Measurements from ENCODE around the gene MPV17. TPM values are rescaled to one million over a fixed set of nuclear protein-coding genes. Genes with fewer than 3 reads are reported as not detected.
"Not testable (repeated sequence)": the region's sequence is repeated elsewhere in the genome, so short reads cannot be mapped to it uniquely, and the experiment has no call there.

The MPV17 gene
- total RNA-seq, 1 donor from 2014 or later = 38.8 TPM

DNA sequence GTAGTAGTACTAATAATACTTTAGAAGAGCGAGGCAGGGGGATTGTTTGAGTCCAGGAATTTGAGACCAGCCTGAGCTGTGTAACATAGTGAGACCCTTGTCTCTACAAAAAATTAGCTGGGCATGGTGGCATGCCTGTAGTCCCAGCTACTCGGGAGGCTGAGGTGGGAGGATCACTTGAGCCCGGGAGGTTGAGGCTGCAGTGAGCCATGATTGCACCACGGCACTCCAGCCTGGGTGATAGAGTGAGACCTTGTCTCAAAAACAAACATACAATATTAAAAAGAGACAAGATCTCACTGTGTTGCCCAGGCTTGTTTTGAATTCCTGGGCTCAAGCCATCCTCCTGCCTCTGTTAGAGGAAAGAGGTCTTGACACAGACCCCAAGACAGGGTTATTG is 22.3 kb downstream of the MPV17 start:
- not testable (repeated sequence) for DNase-seq (ENCODE audit: low read depth, low spot score)

DNA sequence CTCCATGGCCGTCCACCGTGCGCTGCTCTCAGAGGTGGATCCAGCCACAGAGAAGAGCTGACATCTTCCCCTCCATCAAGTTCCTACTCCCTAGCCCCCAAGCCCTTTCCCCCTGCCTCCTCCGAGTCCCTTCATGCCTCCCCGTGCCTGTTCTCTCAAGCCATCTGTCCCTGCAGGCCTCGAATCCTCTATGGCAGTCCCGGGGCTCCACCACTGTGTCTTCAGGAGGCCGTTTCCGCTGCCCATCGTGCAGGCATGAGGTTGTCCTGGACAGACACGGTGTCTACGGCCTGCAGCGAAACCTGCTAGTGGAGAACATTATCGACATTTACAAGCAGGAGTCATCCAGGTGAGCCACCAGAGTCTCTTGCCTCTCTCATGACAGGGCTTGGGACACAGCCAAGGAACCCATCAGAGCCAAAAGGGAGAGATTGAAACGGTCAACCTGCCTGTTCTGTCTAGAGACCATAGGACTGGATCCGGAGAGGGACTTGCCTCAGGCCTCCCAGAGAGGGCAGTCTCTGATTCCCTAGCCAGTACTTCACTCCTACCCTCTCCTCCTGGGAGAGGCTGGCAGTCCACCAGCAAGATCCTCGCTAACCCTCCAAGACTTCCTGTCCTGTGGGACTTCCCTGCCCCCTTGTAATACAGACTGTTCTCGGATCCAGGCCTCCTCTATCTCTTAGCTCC is 24.4 kb downstream of the MPV17 start:
- DNase-seq (ENCODE audit: low read depth, low spot score) = no peak

DNA sequence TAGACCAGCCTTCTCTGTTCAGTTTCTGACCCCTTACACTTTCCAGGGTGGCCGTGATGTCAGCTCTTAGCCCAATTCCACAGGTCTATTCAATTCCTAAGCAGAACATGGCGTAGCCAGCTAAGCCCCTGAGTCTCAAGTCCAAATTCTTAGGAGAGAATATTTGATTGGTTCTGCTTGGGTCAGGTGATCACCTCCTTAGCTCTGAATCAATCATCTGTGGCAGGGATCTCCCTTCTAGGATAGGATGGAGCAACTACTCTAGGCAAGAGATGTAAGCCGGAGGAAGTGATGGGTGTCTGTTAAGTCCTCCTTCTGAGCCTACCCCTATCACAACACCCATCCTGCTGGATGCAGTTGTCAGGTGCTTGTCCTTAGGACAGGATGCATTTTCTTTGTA is 25.7 kb downstream of the MPV17 start:
- DNase-seq (ENCODE audit: low read depth, low spot score) = no peak

DNA sequence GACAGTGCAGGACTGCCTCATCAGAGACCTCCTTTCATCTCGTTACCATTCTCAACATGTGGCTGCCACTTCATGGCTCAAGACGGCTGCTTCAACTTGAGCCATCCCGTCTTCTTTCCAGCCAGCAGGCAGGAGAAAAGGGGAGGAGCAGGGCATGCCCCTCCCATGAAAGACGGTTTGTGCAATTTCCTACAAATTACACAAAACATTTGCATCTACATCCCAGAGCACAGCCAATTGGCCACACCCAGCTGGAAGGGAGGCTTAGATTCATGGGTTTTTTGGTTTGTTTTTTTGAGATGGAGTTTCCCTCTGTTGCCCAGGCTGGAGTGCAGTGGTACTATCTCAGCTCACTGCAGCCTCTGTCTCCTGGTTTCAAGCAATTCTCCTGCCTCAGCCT is 26.4 kb downstream of the MPV17 start:
- DNase-seq (ENCODE audit: low read depth, low spot score) = no peak

DNA sequence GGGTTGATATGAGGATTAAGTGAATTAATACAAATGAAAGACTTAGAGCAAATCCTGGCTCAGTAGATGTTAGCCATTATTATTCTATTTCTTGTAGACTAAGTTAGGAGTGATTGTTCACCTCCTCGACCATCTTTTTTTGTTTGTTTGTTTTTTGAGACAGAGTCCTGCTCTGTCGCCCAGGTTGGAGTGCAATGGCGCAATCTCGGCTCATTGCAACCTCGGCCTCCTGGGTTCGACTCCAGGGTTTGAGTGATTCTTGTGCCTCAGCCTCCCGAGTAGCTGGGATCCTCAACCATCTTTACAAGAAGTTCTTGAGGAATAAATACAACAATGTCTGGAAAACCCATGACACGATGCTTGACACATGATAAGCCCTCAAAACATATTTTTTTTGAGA is 28.0 kb downstream of the MPV17 start:
- no peak for DNase-seq (ENCODE audit: low read depth, low spot score)

DNA sequence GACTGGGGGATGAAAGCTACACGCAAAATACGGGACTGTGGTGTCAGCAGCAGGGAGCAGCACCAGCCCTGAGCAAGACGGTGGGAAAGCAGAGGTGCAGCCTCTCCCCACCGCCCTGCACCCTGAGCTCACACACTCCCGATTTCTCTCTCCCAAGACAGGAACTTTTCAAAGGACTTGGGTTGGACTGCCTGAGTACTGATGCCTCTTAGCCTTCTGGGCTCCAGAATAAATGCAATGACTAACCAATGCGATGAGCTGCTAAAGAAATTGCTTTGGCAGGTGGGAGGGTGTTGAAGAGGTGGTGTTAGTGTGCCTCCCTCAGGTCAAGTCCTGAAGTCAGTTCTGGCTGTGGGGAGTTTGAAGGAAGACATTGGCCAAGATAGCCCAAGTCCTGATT is 31.0 kb downstream of the MPV17 start:
- DNase-seq (ENCODE audit: low read depth, low spot score) = no peak

DNA sequence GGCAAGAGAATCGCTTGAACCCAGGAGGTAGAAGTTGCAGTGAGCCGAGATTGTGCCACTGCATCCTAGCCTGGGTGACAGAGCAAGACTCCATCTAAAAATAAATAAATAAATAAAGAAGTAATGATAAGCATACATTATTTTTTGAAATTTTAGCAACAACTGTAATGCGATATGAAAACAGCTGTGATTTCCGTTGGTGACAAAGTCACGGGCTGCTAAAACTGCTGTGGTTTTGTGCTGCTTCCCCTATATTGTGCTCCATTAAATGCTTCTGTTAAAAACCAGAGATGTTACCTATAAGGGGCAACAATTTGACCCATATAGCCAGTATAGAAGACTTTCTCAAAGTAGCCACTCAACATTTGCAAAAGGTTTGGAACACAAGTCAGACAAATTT is 32.3 kb downstream of the MPV17 start:
- no peak for DNase-seq (ENCODE audit: low read depth, low spot score)

DNA sequence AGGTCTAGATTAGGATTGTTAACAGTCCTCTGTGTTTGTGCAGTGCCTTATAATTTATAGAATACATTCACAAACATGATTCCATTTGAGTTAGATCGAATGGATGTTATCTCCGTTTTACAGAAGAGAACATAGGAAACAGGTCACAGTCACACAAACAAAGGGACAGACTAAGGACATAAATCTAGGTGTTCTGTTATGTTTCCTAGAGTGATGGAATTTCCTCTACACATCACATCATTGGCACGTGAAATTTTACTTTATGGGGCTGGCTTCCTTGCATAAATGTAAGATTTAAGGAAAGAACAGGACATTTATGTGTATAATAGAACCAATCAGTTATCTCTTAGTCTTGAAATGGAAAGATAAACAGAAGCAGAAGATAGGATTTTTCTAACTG is 34.3 kb downstream of the MPV17 start:
- peak; percentile 32 for DNase-seq (ENCODE audit: low read depth, low spot score)

DNA sequence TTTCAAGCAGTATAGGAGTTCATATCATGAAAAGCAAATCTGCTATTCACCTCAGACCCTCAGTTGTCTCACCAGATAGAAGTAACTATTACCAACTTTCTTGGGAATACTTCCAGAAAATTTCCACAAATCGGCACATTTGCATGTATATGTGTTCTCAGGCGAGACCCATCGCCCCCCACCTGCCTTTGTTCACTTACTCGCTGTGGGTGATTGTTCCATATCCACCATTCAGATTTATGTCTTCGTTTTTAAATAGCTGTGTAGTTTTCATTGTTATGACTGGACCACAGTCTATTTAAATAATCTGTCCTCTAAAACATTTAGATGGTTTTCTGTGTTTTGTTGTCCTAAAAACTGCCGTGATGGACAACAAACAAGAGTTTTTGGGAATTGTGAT is 37.4 kb downstream of the MPV17 start:
- DNase-seq (ENCODE audit: low read depth, low spot score) = no peak

DNA sequence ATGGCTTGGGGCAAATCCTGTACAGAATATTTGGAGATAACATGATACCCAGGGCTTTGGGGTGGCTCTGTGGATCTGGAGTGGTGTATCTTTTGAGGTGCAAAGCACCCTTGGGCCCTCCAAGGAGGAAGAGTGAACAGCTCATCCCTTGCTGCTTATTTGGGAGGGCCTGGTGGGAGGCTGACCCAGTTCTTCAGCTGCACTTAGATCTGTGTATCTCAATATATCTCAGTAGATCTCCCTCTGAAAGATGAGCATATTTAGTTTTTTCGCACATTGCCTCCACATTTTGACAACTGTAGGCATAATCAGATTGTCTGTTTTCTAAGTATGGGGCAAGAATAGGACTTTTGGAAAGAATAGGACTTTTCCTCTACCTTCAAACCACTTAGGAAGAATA is 37.9 kb downstream of the MPV17 start:
- DNase-seq (ENCODE audit: low read depth, low spot score) = no peak

DNA sequence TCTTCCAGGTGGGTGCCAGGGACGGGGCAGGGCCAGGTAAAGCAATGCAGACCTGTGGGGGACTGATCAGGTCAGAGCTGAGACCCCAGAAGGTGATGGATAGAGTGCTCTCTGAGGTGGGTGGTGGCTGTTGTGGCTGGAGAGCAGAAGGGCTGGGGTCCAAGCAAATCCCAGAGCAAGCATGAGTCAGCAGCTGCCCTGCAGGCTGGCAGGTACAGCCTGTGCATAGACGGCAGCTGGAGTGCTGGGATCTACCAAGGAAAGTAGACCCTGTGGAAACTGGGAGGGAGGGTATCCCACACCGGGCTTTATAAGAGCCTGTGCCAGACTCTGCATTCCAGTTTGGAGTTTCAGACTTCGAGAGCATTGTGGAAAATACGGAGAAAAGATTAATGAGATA is 40.0 kb downstream of the MPV17 start:
- DNase-seq (ENCODE audit: low read depth, low spot score) = no peak

DNA sequence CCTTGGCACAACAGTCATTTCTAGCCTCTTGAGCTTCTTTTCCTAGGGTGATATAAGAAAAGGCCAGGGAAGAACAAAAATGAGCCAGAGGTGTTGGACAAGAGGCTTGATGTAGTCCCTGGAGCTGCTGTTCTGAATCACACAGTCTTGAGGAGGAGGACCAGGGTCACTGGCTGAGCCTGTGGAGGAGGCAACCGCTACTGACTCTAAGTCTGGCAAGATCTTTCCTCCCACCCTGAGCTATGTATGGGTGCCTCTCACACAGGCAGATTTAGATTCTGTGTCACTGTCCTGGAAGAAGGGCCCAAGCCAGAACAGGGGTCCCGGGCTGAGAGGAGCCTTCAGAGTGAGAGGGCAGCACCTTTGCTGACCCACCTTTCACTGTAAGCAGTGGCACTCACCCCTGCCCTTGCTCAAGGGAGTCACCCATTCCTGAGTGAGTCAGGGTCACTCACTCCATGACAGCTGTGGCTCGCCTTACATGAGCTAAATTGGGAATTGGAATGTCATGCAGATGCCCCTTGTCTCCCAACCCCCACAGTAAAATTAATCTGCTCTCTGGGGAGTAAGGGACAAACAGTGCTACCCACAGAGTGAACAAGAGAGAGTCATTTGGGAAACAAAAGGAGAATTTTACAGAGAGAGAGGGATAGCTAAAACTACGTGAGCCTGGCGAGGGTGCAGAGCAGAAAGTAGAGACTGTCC is 40.9 kb downstream of the MPV17 start, which contains the start of gene TRIM54:
Gene TRIM54 (plus strand): TSS at position 575 of the 705 bp plus-strand sequence. CDS start 303 bp downstream, outside the sequence.
- no peak for DNase-seq (ENCODE audit: low read depth, low spot score)

DNA sequence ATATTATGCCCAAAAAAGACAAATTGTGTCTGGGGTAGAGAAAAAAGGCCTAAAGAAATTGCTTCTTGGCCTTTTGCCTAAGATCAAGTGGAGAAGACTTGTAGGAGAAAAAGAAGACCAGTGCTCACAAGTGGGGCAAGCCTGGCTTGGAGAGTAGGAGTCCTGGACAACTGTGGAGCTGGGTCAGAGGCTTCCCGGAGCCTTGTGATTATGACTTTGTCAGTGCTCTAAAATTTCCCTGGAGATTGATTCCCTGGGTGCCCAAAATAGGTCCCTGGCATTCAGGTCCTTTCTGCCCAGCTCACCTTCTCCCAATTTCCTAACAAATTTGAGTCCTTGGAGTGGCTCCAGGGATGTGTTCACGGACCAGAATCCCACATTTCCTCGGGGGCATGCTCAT is 41.5 kb downstream of the MPV17 start:
- DNase-seq (ENCODE audit: low read depth, low spot score) = no peak

DNA sequence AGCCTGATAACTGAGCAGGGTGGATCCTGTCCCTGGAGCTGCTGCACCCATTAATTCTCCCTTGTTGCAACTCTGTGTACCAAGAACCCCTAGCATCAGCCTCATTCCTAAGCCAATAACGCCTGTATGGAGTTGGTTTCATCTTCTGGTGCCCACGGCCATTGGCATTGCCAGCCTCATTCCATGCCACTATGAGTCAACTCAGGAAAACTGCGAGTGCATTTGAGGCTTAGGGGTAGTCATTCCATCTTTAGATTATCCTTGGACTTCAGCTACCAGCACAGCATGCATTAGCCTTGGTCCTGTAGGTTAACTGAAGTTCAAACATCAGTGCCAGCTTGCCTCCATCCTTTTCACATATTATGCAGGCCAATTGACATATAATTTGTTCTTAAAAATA is 42.1 kb downstream of the MPV17 start:
- no peak for DNase-seq (ENCODE audit: low read depth, low spot score)

DNA sequence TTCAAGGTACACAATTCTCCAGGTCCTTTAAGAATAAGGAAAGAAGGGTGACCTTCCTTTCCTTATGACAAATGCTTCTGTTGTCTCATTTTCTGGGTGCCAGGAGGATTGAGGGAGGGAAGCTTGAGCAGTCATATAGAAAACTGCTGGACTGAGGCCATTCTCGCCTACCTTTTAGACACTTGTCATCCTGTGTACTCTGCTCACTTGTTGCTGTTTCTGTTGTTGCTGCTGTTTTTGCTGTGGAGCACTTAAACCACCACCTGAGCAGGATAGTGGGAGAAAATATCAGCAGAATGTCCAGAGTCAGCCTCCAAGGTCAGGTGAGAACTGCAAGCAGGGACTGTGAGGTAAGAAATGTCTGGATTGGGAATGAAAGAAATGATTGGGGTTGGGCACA is 44.9 kb downstream of the MPV17 start:
- DNase-seq (ENCODE audit: low read depth, low spot score) = no peak

DNA sequence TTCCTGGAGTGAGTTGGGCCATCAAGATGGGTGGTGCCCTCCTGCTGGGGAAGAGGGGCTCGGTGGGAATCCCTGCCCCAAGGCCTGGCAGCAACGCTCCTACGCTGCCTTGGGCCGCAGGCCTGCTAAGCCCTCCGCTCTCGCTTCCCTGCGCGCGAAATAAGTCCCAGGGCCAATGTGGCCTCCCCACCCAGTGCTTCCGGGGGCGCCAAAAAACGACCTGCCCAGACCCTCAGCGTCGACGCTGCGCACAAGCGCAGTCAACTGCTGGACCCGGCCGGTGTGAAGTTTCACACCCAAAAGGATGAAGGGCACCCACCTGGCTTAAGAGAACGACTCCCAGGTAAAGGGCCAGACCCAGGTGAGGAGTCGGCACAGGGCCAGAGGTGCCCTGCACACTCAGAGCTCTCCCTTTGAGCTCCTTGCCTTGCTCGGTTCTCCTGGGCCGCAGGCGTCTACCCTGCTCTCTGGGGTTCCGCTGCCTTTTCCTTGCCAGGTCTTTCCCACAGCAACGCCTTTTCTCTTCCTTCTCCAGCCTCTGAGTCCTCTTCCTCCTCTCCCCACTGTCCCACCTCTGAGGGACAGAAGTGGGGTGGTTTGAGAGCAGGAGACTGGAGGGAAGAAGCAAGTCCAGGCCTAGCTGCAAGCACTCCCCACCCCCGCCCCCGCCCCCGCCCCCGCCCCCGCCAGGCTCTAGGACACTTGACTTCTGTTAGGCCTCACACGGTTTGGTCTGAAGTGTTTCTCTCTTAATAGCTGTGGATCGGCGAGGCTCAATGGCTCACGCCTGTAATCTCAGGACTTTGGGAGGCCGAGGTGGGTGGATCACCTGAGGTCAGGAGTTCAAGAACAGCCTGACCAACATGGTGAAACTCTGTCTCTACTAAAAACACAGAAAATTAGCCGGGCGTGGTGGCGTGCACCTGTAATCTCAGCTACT is 47.4 kb downstream of the MPV17 start, which contains the start of gene DNAJC5G:
Gene DNAJC5G (plus strand): TSS at position 223 of the 940 bp plus-strand sequence. CDS start 1,296 bp downstream, outside the sequence.
- DNase-seq (ENCODE audit: low read depth, low spot score) = no peak

DNA sequence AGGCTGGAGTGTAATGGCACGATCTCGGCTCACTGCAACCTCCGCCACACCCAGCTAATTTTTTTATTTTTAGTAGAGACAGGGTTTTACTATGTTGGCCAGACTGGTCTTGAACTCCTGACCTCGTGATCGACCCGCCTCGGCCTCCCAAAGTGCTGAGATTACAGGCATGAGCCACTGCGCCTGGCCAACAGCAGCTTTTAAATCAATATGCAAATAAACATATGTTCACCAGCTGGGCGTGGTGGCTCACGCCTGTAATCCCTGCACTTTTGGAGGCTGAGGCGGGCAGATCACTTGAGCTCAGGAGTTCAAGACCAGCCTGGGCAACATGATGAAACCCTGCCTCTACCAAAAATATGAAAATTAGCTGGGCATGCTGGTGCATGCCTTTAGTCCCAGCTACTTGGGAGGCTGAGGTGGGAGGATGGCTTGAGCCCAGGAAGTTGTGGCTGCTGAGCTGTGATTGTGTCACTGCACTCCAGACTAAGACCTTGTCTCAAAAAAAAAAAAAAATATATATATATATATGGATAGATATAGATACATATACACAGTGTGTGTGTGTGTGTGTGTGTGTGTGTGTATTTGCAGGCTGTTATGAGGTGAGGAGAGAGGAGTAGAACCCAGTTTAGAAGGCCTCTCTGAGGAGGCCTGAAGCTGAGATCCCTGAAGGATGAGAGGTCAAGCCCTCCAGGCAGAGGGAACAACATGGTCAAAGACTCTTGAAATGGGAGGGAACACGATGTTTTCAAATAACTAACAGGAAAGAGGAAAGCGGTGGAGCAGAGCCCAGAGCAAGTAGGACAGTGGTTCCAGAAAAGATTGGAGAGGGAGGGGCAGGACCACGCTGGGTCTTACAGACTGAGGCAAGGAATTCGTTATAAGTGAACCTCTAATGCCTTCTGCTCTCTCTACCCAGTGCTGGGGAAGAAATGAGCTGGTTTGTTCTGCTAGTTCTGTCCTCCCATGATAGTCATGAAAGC is 50.1 kb downstream of the MPV17 start:
- not testable (repeated sequence) for DNase-seq (ENCODE audit: low read depth, low spot score)

DNA sequence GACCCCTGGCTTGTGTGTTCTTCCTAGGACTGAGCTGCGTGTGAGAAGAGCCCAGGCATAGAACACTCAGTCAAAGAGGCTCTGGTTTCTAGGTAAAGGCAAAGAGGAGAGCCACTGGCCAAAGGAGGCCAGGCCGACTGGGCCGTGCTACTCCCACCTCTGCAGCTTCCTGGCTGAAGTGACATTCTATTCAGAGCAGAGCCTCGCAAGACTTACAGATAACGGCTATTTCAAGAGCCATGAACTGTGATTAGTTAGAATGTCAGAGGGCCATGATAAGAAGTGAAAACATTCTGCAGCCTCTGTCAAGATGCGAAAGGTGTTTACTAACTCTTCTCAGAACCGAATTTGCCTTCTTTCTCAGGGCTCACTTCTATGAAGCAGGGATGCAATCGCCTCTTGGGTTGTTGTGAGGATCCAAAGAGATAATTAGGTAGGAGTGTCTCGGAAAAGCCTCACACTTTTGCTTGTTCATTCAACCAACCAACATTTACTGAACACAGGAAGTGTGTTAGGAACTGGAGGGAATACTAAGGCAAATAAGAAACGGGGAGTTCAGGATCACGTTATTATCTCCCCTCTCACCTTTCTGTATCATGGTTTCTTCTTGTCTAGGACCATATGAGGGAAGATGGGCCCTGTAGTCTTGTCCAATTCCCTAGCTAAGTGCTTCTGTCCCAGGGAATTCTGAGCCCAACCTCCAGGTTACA is 51.1 kb downstream of the MPV17 start:
- DNase-seq (ENCODE audit: low read depth, low spot score) = no peak

DNA sequence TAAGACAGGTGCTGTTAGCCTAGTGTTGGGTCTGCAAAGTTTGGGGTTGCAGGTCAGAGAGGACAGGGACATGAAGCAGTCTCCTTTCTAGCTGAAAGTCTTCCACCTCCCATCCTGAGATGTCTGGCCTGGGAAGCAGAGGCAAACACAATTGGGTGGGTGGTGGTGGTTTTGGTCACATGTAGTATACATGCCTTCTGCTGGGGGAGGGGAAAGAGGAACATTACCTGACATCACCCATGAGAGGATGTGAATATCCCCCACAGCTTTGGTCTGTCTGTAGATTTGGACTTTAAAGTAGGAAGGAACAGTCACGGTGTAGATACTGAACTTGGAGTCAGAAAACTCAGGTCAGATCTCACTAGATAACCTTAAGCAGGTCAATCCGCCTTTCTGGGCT is 52.2 kb downstream of the MPV17 start:
- DNase-seq (ENCODE audit: low read depth, low spot score) = no peak

DNA sequence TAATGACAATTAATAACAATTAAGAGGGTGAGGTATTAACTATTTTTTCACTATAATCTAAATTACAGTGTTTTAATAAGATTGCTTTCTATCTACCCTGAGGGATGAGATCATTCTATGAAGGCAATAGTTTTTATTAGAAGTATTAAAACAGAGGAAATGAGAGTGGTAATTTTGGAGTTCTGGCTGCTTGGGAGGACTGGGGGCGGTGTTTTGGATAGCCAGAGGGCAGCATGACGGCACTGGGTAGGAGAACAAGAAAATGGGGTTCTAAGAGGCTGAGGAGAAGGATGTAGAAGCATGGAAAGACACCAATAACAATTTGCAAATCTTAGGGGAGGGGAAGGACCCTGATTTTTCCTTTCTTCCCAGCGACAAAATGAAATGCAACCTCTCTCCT is 52.8 kb downstream of the MPV17 start:
- DNase-seq (ENCODE audit: low read depth, low spot score) = no peak

All from pulmonary artery endothelial cell (primary cell).